Parathyroid adenoma (tissue), 2 donors: ENCODE results near the gene ZC3HAV1L.
A peak's percentile ranks its signal among the peaks of the same experiment; 100 is the strongest.
"Not testable (repeated sequence)": the region's sequence is repeated elsewhere in the genome, so short reads cannot be mapped to it uniquely, and the experiment has no call there.

Experiments
- H2AFZ ChIP-seq: fragments of 300-600 bp; sonication (generic); one replicate; pipeline ENCODE4 v1.7.0; 2017; ENCODE audit warnings: antibody characterized with exemption, mild to moderate bottlenecking
- H3K27ac ChIP-seq: fragments of 300-600 bp; sonication (generic); one replicate; pipeline ENCODE4 v1.7.0; 2017
- H3K27me3 ChIP-seq: fragments of 300-600 bp; sonication (generic); one replicate; pipeline ENCODE4 v1.7.0; 2017; ENCODE audit warnings: low read length; ENCODE audit not compliant: control insufficient read depth, insufficient read depth
- H3K36me3 ChIP-seq: fragments of 300-600 bp; sonication (generic); one replicate; pipeline ENCODE4 v1.7.0; 2017; ENCODE audit warnings: low read length; ENCODE audit not compliant: control insufficient read depth, insufficient read depth
- H3K4me1 ChIP-seq: fragments of 300-600 bp; sonication (generic); one replicate; pipeline ENCODE4 v1.7.0; 2017; ENCODE audit warnings: control low read depth
- H3K4me2 ChIP-seq: fragments of 300-600 bp; sonication (generic); one replicate; pipeline ENCODE4 v1.7.0; 2017; ENCODE audit warnings: low read length
- H3K4me3 ChIP-seq: fragments of 300-600 bp; sonication (generic); one replicate; pipeline ENCODE4 v1.7.0; 2017; ENCODE audit warnings: low read depth, low read length
- H3K79me2 ChIP-seq: fragments of 300-600 bp; sonication (generic); one replicate; pipeline ENCODE4 v1.7.0; 2017; ENCODE audit warnings: control low read depth
- H3K9ac ChIP-seq: fragments of 300-600 bp; sonication (generic); one replicate; pipeline ENCODE4 v1.7.0; 2017; ENCODE audit warnings: mild to moderate bottlenecking
- H3K9me3 ChIP-seq: fragments of 300-600 bp; sonication (generic); one replicate; pipeline ENCODE4 v1.7.0; 2017; ENCODE audit warnings: low read length; ENCODE audit not compliant: control insufficient read depth
- CTCF ChIP-seq: fragments of 300-600 bp; sonication (generic); IDR thresholded peaks from one replicate; pipeline ENCODE4 v1.7.0; 2017; ENCODE audit warnings: antibody characterized with exemption, mild to moderate bottlenecking
- donor health status: primary hyperparathyroidism.

The ZC3HAV1L gene

GRCh38 chr7:139058943-139059342 is 23.1 kb upstream of the ZC3HAV1L start:
- H3K9me3 ChIP-seq = no peaks in the 10 kb centered on the region
- H3K79me2 ChIP-seq = no peaks in the 10 kb centered on the region
- H3K4me2 ChIP-seq = no peak overlapping the region
- H3K4me1 ChIP-seq = no peaks in the 10 kb centered on the region
- no peak overlapping the region for H2AFZ ChIP-seq
- H3K27ac ChIP-seq = peak overlapping the region; percentile 27
- H3K36me3 ChIP-seq = no peaks in the 10 kb centered on the region
- H3K4me3 ChIP-seq = no peak overlapping the region
- no peak overlapping the region for H3K9ac ChIP-seq
- TF ChIP-seq CTCF = no peak
- H3K27me3 ChIP-seq = no peaks in the 10 kb centered on the region

- no peak overlapping the region for H3K27ac ChIP-seq
- H3K4me1 ChIP-seq = no peaks in the 10 kb centered on the region
- H3K9ac ChIP-seq = no peak overlapping the region
- H3K4me2 ChIP-seq = no peak overlapping the region
- no peaks in the 10 kb centered on the region for H3K36me3 ChIP-seq
- no peaks in the 10 kb centered on the region for H3K27me3 ChIP-seq
- H3K4me3 ChIP-seq = no peak overlapping the region
- no peak overlapping the region for H2AFZ ChIP-seq
- no peaks in the 10 kb centered on the region for H3K79me2 ChIP-seq
- H3K9me3 ChIP-seq = no peaks in the 10 kb centered on the region
- TF ChIP-seq CTCF = no peak
These were observed 19.8 kb upstream of the ZC3HAV1L start for GRCh38 chr7:139055674-139056073.

DNA sequence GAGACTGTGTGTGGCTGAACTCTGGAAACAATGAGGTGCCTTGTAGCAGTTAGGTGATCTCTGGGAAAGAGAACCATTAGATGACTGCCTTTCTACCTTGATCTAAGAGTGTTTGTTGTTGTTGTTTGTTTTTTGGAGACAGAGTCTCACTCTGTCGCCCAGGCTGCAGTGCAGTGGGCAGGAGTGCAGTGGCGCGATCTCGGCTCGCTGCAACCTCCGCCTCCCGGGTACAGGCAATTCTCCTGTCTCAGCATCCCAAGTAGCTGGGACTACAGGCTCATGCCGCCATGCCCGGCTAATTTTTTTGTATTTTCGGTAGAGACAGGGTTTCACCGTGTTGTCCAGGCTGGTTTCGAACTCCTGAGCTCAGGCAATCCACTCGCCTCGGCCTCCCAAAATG is 18.8 kb upstream of the ZC3HAV1L start:
- not testable (repeated sequence) for H3K36me3 ChIP-seq, H3K9me3 ChIP-seq

GRCh38 chr7:139054101-139054500 is 18.3 kb upstream of the ZC3HAV1L start:
- Histone ChIP-seq H3K79me2 (no peaks in the 10 kb centered on the region), H3K9me3 (no peaks in the 10 kb centered on the region), H3K36me3 (no peaks in the 10 kb centered on the region), H3K4me2 (no peak overlapping the region), H3K4me3 (no peak overlapping the region), H2AFZ (no peak overlapping the region), H3K4me1 (no peaks in the 10 kb centered on the region), H3K27me3 (no peaks in the 10 kb centered on the region), H3K27ac (no peak overlapping the region), H3K9ac (no peak overlapping the region)
- no peak for TF ChIP-seq CTCF

More for the DNA sequence above, 18.8 kb upstream of the ZC3HAV1L start:
- H3K4me3 ChIP-seq, H3K27ac ChIP-seq, H3K9ac ChIP-seq, H2AFZ ChIP-seq, H3K27me3 ChIP-seq, H3K79me2 ChIP-seq, H3K4me2 ChIP-seq, H3K4me1 ChIP-seq: not testable (repeated sequence)

- H3K9ac ChIP-seq = no peak overlapping the region
- no peak for TF ChIP-seq CTCF
- no peak overlapping the region for H3K4me3 ChIP-seq
- no peak overlapping the region for H3K4me2 ChIP-seq
- H3K9me3 ChIP-seq = no peaks in the 10 kb centered on the region
- H3K79me2 ChIP-seq = no peaks in the 10 kb centered on the region
- H3K4me1 ChIP-seq = no peaks in the 10 kb centered on the region
- no peak overlapping the region for H3K27ac ChIP-seq
- no peaks in the 10 kb centered on the region for H3K27me3 ChIP-seq
- H3K36me3 ChIP-seq = no peaks in the 10 kb centered on the region
- H2AFZ ChIP-seq = no peak overlapping the region
These were observed 15.8 kb upstream of the ZC3HAV1L start for GRCh38 chr7:139051655-139052054.
